Dermis microvascular lymphatic vessel endothelial cell (primary cell): ENCODE results near the gene COL6A3. TPM values are rescaled to one million over a fixed set of nuclear protein-coding genes. Genes with fewer than 3 reads are reported as not detected.
A peak's percentile ranks its signal among the peaks of the same experiment; 100 is the strongest.

Experiments used
- DNase-seq, 2 donors: peaks; one replicate each; pipeline versions ENCODE4 v3.0.0 to v3.0.0-alpha.2; 2010; ENCODE audit warnings: low read depth in 2 of 2
- total RNA-seq: library from RNA; depleted of rRNA; stranded (reverse); fragments of >200 nt; gene quantifications from 2 replicates; pipeline ENCODE4 v1.2.1, GENCODE V29; 2014

COL6A3 gene
- total RNA-seq, 1 donor from 2014 or later: under 0.01 TPM

DNA sequence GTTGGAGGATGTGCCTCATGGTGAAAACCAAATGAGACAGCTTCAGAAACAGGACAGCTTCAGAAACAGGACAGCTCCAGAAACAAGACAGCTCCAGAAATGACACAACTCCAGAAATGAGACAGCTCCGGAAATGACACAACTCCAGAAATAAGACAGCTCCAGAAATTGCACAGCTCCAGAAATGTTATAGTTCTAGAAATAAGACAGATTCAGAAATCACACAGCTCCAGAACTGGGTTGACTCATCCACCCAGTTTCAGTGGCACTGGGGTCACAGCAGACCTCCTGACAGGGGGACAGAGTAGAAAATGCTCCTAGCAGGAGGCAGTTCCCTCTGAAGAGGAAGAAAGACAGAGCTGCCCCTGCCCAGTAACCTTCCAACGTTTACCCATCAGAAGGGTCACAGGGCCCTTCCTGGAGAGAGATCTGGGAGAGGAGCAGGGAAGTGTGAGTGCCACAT is 26.9 kb upstream of the COL6A3 start:
- DNase-seq: no peak

DNA sequence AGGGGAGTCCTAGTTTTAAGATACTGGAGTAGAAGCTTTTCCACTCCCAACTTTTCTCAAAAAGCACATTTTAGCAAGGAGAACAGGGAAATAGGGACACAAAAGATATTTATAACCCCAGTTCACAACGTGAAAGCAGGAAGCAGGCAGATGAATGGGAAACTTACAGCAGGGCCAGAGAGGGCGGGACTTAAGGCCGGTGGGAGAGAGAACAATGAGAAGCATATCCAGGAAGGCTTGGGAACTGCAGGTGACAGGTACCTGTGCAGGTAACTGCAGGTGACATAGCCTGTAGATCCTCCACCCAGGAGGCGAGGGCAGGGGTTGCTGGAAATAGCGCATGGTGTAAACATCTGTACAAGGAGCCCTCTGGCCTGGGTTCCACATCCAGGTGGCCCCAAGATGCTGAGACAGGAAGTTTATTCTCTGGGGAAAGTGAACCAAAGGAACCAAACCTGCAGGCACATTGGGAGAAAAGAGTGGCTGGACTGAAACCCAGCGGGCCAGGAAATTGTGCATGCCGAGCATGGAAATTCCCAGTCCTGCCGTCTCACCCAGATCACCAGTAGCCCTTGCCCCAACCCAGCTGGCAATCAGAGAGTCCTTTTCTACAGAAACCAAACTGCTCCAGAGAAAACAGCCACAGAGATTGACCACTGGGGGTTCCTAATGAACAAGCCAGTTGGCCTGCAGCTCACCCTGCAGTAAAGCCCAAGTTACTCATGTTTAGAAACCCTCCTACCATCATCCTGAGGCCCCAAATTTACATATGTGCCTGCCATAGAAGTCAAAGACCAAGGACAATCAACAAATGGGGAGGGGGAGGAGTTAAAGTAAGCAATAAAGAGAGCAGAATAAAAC is 24.3 kb upstream of the COL6A3 start:
- DNase-seq: peak in 1 of 2 donors; percentile 23

DNA sequence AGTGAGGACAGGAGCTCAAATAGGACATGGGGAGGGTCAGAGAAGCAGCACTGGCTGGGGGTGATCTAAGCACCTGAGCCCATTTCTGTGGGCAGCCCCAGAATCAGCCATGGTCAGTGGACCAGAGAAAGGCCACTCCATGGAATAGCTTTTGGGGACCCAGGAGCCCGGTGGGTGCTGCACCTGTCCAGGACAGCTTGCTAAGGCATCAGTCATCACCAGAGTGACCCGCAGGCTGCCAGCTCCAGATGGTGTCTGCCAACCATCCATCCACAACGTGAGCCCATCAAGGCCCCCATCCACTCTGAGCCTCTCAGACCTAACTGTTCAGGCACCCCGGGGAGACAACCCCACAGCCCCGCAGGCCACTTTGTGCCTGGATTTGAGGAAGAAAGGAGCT is 23.6 kb upstream of the COL6A3 start:
- DNase-seq: no peak

DNA sequence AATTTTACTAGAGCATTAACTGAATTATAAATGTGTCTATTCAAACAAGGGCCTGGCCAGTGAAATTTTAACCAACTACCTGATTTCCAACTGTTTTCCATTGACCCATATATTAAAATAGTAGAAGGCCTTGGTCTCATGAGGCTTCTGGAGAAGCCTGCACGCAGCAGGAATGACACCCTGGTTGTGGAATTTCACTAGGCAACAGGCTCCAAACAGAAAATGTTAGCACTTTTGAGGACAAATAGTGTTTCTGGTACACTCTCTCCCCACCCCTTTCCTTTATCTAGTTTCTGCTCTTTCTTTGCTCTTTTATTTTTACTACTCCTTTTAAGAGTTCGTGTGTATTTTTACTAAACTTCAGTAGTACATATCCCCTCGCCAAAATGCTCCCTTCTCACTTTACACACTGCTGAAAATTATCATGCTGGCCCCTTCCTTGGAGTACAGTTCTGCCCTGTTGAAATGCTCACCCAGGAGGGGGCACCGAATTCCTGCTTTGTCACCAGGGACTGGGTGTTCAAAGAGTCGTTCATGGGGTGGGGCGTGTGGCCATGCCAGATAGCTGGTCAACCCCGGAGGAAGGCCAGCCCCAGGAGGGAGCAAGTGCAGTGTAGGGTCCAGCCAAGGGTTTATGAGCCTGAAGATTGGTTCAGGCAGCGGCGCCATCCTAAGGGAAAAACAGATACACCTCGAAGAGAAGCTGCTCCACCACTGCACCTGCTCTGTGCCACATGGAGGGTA is 22.1 kb upstream of the COL6A3 start:
- DNase-seq: no peak

DNA sequence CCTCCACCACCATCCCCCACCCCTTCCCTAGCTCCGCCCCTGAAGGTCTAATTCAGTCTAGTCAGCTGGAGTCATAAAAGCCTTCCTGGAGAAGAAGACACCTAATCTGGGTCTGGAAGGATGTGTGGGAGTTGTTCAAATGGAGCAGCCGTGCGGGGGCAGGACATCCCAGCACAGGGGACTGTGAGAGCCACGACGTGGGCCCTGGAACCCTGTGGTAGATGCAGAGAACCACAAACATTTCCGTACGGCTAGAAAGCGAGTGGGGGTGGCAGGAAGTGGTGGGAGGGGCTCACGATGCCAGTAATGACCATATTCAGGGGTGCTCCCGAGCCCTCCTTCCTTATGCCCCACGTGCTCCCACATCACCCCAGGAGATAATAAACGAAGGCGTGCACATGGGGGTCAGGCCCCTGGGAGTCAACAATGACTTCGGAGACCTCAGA is 20.9 kb upstream of the COL6A3 start:
- no peak for DNase-seq

DNA sequence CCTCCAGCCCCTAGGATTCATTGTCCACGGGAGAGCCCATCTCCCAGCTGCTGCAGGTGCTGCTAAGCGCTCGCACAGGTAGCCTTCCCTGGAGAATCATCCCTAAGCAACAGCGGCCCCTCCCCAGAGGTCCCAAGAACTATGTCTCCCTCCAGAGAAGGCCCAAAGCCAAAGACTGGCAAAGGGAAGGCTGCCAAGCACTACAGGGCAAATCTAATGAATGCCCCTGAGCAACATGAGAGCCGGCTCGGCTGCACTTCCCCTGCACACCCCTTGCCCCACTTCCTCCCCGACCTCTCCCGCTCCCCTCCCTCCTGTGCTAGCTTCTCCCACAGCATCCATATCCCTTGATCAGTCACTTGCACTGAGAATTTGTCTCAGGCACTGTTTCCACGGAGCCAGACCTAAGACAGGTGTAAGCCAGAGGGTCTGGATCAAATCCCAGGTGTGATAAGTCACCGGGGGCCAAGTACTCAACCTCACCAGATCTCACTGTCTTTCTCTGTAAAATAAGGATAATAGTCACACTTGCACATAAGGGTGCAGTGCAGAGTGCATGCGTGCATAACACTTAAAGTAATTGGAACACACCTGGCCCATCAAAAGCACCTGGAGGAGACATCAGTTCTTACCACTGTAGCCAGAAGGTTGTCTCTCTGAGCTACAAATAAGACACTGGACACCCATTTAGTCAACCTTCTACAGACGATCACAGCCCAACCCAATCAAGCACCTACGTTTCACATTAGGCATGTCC is 20.1 kb upstream of the COL6A3 start:
- no peak for DNase-seq

DNA sequence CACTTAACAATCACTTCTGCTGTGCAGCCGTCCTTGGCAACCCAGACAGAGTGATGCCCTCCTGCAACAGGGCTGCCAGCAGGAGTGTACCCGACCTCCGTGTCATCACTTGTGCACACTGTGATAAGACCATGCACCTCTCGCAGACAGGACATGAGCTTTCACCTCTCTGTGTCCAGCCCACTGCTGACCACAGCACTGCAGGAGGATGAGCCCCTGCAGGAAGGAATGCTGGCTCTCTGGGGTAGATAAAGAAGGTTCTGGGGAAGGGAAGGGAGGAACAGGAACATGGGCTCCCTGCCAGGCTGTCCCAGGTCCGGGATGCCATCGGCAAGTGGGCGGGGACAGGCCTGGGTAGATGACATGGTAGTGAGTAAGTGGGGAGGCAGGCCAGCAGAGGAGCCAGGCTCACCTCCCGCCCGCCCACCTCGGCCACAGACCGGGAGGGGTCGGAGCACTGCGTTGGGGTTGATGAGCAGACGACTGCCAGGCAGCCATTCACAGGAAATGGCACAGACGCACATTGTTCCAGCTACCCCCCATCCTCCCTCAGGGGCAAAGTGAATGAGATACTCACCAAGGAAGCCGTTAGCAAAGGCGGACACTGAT is 18.6 kb upstream of the COL6A3 start:
- peak; percentile 30 to 65 for DNase-seq

DNA sequence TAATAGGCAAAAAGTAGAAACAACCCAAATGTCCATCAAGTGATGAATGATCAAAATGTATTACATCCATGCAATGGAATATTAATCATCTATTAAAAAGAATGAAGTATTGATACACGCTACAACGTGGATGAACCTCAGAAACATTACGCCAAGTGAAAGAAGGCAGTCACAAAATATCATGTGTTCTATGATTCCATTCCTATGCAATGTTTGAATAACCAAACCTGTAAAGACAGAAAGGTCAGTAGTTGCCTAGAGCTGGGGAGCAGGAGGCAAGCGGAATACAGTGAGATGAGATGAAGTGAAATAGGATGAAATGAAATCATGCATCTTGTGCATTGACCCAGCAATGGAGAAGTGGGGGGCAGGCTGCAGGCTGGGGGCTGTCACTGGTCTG is 17.9 kb upstream of the COL6A3 start:
- DNase-seq: no peak

DNA sequence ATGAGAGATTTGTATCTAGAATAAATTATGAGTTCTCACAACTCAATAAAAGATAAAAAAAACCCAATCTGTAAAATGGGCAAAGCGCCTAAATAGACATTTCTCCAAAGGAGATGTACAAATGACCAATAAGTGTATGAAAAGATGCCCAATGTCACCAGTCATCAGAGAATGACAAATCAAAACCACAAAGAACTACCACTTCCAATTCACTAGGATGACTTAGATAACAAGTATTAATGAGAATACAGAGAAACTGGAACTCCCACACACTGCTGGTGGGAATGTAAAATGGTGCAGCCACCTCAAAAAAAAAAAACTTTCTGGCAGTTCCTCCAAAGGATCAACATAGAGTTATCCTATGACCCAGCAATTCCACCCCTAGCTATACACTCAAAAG is 17.4 kb upstream of the COL6A3 start:
- DNase-seq: no peak

DNA sequence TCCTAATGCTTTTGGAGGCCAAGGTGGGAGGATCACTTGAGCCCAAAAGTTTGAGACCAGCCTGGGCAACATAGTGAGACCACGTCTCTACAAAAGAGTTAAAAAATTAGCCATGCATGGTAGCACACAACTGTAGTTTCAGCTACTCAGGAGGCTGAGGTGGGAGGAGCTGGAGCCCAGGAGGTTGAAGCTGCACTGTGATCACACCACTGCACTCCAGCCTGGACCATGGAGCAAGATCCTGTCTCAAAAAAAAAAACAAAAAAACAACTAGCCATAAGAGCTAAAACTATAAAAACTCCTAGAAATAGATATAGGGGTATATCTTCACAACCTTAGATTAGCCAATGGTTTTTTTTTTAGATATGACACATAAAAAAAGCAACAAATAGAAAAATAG is 16.9 kb upstream of the COL6A3 start:
- no peak for DNase-seq

DNA sequence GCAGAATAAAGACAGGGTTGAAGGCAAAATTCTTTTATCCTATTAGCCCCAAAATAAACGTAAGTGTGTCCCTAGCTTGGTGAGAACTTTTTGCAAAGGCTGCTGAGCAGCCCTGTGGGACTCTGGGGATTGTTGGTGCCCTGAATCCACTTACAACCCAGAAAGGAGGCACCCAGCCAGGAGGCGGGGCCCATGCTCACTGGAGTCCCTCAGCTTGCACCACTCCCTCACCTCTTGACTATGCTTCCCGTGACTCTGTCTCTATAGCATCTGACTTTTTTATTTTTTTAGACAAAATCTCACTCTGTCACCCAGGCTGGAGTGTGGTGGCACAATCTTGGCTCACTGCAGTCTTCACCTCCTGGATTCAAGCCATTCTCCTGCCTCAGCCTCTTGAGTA is 15.8 kb upstream of the COL6A3 start:
- DNase-seq: no peak

DNA sequence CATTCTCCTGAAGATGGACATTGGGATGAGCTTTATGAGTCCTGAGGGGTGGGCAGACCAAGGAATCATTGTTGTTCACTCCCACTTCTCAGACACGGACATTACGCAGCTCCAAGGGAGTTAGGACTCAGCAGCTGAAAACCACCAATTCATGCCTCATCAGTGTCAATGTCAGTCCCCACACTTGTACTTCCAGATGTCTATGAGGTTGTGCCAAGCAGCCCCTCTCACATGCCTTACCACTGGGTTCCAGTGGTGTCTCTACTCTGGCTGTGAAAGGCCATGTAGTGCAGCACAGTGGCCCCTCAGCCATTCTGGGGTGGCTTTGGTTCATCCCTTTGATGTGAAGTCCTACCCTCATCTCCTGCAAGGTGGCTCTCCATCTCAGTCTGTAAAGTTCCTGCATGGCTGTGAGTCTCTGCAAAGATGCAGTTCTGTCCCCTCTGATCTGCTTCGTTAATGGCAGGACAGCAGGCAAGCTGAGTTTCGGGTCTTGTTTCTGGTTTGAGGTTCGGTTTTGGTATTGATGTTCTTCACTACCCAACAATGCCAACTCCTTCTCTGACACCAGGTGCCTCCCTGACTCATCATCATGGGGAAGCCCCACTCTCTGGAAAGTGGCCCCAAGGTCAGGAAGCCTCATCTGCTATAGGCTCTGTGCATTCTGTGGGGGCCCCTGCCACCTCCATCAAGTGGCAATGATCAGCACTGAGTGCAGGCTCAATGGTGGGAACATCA is 14.0 kb upstream of the COL6A3 start:
- no peak for DNase-seq

DNA sequence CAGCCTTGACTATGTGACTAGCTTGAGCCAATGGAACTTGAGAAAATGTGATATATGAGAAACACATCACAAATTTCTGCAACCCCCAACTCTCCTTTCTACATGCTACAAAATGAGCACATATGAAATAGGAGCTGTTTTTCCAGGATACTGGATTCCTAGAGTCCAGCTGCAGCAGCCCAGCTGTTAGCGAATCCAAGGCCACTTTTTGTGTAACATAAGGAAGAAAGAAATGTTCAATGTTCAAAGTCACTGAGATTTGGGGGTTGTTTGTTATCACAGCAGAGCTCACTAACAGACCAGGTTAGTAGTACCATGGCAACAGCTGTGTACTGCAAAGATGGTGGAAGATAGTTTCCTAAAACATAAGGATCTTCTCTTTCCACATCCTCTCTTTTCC is 12.6 kb upstream of the COL6A3 start:
- no peak for DNase-seq

DNA sequence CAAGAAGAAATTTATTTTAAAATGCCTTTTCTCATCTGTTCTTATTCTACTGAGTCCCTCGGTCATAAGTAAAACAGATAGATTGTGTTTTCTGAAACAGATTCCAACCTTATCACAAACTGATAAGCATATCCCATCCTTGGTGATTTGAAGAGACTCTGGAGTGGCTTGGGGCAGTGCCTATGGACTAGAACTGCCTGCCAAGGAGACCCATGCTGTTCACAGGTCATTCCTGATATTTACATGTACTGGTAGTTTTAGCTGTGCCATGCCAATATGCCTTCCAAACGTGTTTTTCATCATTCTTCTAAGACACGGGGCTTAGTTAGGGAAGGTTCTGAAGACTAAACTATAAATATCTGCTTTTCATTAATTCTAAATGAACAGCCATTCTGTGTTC is 11.4 kb upstream of the COL6A3 start:
- no peak for DNase-seq

DNA sequence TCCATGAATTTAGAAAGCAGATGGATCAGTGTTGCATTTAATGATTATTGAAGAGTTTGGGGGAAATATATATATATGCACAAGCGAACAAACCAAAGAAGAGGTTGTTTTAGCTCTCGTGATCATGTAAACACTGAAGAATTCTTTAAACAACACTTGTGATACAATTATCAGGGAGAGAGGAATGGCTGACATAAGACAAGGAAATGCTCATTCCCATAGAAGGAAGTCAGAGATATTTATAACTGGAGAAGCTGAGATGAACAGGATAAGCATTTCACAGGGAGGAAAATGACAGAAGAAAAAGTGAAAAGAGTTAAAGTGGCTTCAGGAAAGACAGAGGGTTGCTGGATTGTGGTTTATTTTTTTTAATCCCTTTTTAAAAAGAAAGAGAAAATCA is 10.6 kb upstream of the COL6A3 start:
- no peak for DNase-seq

DNA sequence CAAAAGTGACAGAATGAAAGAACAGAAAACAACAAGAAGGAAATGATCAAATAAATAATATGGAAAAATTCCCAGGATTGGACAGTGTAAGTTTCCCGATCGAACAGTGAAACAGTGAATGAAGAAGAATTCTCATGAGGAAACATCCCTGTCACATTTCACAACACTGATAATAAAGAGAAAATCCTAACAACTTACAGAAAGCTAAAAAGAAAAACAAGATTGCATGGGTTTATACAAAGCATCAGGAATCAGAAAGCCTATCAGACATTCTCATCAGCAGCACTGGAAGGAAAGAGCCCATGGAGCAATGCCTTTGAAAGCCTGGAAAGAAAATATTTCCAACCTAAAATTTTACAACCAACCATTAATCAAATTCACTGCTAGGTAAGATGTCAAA is 9.9 kb upstream of the COL6A3 start:
- no peak for DNase-seq

DNA sequence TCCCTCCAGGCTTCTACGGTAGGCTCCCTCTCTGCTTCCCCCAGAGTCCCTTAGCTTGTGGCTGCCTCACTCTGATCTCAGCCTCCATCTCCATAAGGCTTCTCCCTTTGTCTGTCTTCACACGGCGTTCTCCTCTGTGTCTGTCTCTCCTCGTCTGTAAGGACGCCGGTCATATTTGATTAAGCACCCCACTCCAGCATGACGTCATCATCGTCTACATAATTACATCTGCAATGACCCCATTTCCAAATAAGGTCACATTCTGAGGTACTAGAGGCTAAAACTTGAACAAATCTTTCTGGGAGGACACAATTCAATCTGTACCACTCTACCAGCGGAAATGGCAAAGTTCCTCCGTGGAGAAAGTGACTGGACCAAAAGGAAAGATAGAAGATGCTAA is 8.3 kb upstream of the COL6A3 start:
- DNase-seq: no peak

DNA sequence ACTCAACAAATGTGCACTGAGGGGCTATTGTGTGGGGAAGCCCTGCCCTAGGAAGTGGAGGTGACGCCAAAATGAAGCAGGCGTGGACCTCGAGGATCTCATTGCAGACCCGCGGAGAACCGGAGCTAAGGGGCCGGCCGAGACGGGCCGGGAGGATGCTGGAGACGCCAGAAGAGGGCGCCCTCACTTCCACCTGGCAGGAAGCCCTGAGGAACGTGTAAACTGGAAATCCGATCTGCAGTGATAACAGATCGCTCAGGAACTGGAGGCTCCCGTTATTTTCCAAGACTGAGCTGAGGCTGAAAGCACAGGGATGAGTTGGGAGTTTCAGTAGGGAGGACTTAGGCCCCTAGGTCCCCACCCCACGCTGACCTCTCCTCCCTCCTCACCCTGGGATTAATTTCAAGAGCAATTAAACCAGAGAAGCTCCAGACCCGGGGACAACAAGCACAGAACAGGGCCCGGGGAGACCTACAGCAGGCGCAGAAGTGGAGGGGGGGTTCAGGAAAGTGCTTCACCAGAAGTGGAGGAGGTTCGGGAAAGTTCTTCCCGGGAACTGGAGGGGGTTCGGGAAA is 7.7 kb upstream of the COL6A3 start:
- DNase-seq: peak in 1 of 2 donors; percentile 76

DNA sequence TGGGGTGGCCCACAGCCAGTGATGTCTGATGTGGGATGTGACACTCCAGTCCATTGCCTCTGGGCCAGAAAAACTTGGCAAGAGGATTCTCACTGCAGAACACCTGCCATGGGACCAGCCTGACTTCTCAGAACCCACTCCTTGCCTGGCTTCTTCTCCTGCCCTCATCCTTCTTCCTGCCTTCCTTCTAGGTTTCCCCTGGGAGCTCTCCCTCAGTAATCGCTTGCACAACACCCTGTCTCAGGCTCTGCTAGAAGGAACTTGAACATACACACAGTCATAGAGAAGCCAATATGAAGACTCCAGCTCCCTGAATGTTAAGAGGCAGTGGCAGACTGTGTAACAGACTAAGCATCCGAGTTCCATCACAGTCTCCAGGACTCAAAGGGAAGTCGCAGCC is 4.3 kb upstream of the COL6A3 start:
- DNase-seq: no peak

DNA sequence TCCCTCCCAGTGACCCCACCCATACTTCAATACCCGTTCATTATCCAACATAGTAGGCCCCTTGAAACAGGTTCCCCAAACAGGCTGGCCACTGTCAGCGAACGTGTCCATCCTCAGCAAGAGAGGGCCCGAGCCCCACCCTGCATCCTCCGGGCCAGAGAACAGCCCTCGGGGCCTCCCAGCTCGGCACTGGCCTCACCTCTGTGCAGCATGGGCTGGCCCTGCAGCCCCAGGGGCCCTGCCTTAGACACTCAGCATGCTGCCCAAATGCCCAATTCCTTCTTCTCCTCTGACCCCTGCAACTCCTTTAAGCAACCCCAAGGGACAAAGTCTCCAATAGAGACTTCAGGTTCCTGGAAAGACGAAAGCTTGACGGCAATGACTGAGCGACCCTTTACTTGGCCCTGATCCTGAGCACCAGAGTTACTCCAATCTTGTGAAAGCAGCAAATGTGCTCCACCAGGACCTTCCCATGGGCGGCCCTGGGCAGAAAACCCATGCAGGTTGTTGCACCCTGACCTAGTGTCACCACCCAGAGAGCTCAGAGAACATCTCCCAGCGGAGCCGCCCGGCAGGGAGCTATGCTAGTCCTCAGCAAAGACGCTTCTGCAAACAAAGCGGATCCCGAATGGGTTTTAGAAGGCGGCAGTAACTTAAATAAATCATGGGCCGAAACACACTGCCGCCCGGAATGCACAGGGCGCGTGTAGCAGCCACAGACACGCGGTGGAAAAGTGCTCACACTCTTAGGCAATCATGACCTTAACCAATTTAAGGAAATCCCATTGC is 782 bp downstream of the COL6A3 start:
- no peak for DNase-seq
